ENCODE results near the gene GRID2.

- TF ChIP-seq CTCF (IDR thresholded peaks at IDR 0.05) (no peak), ZFX (IDR thresholded peaks at IDR 0.05; ENCODE audit: borderline replicate concordance) (no peak)
These were observed 1477.4 kb downstream of the GRID2 start for GRCh38 chr4:93781198-93781597.
